Panc1 (cell line): ENCODE data around the gene SUSD4.

Experiments used
- POLR2AphosphoS5 ChIP-seq: IDR thresholded peaks from 2 replicates; pipeline ENCODE4 v1.6.1; 2012; ENCODE audit warnings: mild to moderate bottlenecking, low read depth, low read length, moderate library complexity
- SIN3A ChIP-seq: IDR thresholded peaks from 2 replicates; pipeline ENCODE4 v1.6.1; 2012; ENCODE audit warnings: low read depth, mild to moderate bottlenecking, low read length, moderate library complexity, borderline replicate concordance; ENCODE audit not compliant: insufficient read depth
- TCF7L2 ChIP-seq: IDR thresholded peaks from 2 replicates; pipeline ENCODE4 v1.6.1; 2011; ENCODE audit warnings: mild to moderate bottlenecking, low read depth, low read length, inconsistent platforms
- TF ChIP-seq, protein P1 (sequence below): fragments of 450-650 bp; IDR thresholded peaks from 2 replicates; pipeline ENCODE4 v1.5.1; 2017; ENCODE audit warnings: mild to moderate bottlenecking

- TF ChIP-seq, protein P1, sequence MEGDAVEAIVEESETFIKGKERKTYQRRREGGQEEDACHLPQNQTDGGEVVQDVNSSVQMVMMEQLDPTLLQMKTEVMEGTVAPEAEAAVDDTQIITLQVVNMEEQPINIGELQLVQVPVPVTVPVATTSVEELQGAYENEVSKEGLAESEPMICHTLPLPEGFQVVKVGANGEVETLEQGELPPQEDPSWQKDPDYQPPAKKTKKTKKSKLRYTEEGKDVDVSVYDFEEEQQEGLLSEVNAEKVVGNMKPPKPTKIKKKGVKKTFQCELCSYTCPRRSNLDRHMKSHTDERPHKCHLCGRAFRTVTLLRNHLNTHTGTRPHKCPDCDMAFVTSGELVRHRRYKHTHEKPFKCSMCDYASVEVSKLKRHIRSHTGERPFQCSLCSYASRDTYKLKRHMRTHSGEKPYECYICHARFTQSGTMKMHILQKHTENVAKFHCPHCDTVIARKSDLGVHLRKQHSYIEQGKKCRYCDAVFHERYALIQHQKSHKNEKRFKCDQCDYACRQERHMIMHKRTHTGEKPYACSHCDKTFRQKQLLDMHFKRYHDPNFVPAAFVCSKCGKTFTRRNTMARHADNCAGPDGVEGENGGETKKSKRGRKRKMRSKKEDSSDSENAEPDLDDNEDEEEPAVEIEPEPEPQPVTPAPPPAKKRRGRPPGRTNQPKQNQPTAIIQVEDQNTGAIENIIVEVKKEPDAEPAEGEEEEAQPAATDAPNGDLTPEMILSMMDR, result no peak
- no peak for TF ChIP-seq TCF7L2
- no peak for TF ChIP-seq SIN3A
- TF ChIP-seq POLR2AphosphoS5, result no peak
These were observed 92.7 kb downstream of the SUSD4 start for GRCh38 chr1:223271085-223271781.
